ENCODE measurements around the gene GALNT9. TPM values are rescaled to one million over a fixed set of nuclear protein-coding genes. Genes with fewer than 3 reads are reported as not detected.
"Not testable (repeated sequence)": the region's sequence is repeated elsewhere in the genome, so short reads cannot be mapped to it uniquely, and the experiment has no call there.

GALNT9 gene
- total and polyA plus RNA-seq, 5 donors from 2014 or later = 0.37 to 0.69 (median 0.64) TPM; not detected in 2

DNA sequence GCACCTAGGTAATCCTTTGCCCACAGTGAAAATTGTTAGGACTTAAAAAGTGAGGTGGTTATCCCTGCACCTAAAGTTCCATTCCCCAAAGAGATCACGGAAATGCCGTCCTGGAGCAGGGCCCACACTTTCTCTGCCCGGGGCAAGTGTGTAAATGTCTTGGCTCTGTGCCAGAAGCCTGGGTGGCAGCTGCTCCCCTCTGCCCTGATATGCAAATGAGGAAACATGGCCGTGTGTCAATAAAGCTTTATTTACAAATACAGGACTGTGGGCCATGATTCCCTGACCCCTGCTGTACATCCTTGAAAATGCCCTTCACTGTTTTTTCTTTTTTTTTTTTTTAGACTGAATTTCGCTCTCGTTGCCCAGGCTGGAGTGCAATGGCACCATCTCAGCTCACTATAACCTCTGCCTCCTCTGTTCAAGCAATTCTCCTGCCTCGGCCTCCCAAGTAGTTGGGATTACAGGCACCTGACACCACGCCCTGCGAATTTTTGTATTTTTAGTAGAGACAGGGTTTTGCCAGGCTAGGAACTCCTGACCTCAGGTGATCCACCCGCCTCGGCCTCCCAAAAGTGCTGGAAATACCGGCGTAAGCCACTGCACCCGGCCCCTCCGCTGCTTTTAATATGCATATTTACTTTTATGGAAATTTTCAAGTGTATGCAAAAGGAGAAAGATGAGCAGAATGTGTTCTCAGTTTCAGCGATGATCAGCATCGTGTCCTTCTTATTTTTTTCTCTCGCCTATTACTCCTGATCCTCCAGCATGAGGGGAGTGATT lies 75.5 kb downstream of the GALNT9 start:
- H3K9me3 ChIP-seq (ENCODE audit: control insufficient read depth in 2 of 2, low read length in 2 of 2) = no peaks in the 10 kb centered on the region
- no peak for DNase-seq
- ATAC-seq (ENCODE audit: low read depth in 2 of 2) = no peak
- H3K27ac ChIP-seq (ENCODE audit: insufficient read depth, low read length, poor library complexity, severe bottlenecking) = no peak overlapping the region
- peaks cover 5% of the 10 kb centered on the region for H3K27me3 Mint-ChIP-seq
- peaks cover 0 to 5% (median 0%) of the 10 kb centered on the region in 4 donors for H3K4me1 Mint-ChIP-seq
- H3K27me3 ChIP-seq (ENCODE audit: control insufficient read depth, insufficient read depth, low read length) = no peaks in the 10 kb centered on the region
- H3K9me3 Mint-ChIP-seq = peaks cover 0 to 2% (median 0%) of the 10 kb centered on the region in 7 donors
- H3K36me3 ChIP-seq (ENCODE audit: control insufficient read depth, insufficient read depth, low read length) = no peaks in the 10 kb centered on the region
- no peak overlapping the region for H3K4me3 ChIP-seq (ENCODE audit: low read depth, low read length)
- H3K27ac Mint-ChIP-seq = peak overlapping the region in 1 of 3 donors; percentile 52
- no peaks in the 10 kb centered on the region for H3K4me1 ChIP-seq (ENCODE audit: control insufficient read depth, insufficient read depth, low read length, poor library complexity, severe bottlenecking)
- H3K36me3 Mint-ChIP-seq = no peaks in the 10 kb centered on the region
- no peak overlapping the region for H3K4me3 Mint-ChIP-seq

DNA sequence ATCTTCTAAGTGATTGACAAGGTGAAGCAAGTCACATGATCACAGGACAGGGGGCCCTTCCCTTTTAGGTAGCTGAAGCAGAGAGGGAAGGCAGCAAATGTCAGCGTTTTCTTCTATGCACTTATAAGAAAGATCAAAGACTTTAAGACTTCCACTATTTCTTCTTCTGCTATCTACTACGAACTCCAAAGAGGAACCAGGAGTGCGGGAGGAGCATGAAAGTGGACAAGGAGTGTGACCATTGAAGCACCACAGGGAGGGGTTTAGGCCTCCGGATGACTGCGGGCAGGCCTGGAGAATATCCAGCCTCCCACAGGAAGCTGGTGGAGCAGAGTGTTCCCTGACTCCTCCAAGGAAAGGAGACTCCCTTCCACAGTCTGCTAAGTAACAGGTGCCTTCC lies 76.4 kb downstream of the GALNT9 start:
- H3K27me3 Mint-ChIP-seq; H3K9me3 ChIP-seq (ENCODE audit: control insufficient read depth in 2 of 2, low read length in 2 of 2); H3K4me3 Mint-ChIP-seq; H3K9me3 Mint-ChIP-seq; H3K36me3 ChIP-seq (ENCODE audit: control insufficient read depth, insufficient read depth, low read length); H3K36me3 Mint-ChIP-seq; ATAC-seq (ENCODE audit: low read depth in 2 of 2); H3K4me1 Mint-ChIP-seq; H3K4me3 ChIP-seq (ENCODE audit: low read depth, low read length); H3K27ac ChIP-seq (ENCODE audit: insufficient read depth, low read length, poor library complexity, severe bottlenecking); H3K27me3 ChIP-seq (ENCODE audit: control insufficient read depth, insufficient read depth, low read length); DNase-seq; H3K4me1 ChIP-seq (ENCODE audit: control insufficient read depth, insufficient read depth, low read length, poor library complexity, severe bottlenecking); H3K27ac Mint-ChIP-seq: not testable (repeated sequence)

DNA sequence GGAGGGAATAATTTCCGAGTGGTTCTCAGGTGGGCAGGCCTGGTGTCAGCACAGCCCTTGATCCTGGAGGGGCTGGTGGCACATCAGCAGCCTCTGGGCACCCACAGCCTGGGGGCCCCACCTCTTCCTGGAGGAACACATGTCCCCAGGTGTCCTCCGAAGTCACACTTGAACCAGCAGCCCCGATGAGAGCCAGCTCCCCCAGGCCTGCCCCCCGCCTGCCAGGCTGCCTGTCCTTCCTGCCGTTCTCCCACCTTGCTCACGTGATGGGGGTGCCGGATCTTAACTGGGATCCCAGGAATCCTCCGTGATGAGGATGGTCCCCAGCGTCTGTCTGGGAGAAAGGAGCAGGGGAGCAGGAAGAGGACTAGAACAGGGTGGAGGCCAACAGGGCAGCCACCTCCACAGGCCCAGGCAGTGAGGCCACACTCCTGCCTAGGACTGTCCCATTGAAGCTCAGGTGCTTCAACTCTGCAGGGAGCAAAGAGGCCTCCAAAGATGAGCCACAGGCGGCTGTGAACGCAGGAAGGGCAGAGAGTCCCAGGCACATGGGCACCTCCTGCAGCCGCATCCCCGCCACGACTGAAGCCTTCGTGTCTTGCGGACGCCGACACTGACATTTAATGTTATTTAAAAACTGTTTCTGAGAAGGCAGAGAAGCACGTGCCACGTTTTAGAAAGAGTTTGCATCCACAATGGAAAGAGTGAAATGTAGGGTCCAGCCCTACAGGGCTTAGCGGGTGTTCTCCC lies 77.5 kb downstream of the GALNT9 start:
- no peak for DNase-seq
- Histone ChIP-seq H3K4me1 (ENCODE audit: control insufficient read depth, insufficient read depth, low read length, poor library complexity, severe bottlenecking) (no peaks in the 10 kb centered on the region), H3K27ac (ENCODE audit: insufficient read depth, low read length, poor library complexity, severe bottlenecking) (no peak overlapping the region), H3K27me3 (ENCODE audit: control insufficient read depth, insufficient read depth, low read length) (no peaks in the 10 kb centered on the region), H3K36me3 (ENCODE audit: control insufficient read depth, insufficient read depth, low read length) (no peaks in the 10 kb centered on the region), H3K4me3 (ENCODE audit: low read depth, low read length) (no peak overlapping the region), H3K9me3 (ENCODE audit: control insufficient read depth in 2 of 2, low read length in 2 of 2) (no peaks in the 10 kb centered on the region)
- Mint-ChIP-seq H3K9me3 (no peaks in the 10 kb centered on the region), H3K27ac (no peak overlapping the region), H3K4me1 (peaks cover 0 to 5% (median 0%) of the 10 kb centered on the region in 4 donors), H3K27me3 (no peaks in the 10 kb centered on the region), H3K36me3 (no peaks in the 10 kb centered on the region), H3K4me3 (no peak overlapping the region)
- no peak for ATAC-seq (ENCODE audit: low read depth in 2 of 2)

DNA sequence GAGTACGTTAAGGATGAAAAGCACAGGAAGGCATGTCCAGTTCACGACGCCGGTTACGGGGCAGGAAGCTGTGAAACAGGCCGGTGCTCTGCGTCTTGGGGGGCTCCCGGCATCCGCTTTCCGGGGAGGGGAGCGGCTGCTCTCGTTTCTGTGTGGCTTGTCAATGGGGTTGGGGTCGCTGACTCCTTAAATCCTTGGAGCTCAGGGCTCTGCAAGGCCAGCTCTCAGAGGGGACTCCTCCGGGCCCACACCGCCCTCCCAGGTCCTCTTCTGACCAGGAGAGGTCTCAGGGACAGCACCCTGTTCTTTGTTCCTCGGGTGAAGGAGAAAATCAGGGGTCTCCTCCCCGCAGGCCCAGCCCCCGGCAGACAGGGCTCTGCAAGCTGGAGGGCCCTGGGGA lies 78.1 kb downstream of the GALNT9 start:
- DNase-seq (no peak), ATAC-seq (ENCODE audit: low read depth in 2 of 2) (no peak)
- Histone ChIP-seq H3K27me3 (ENCODE audit: control insufficient read depth, insufficient read depth, low read length) (no peaks in the 10 kb centered on the region), H3K36me3 (ENCODE audit: control insufficient read depth, insufficient read depth, low read length) (no peaks in the 10 kb centered on the region), H3K9me3 (ENCODE audit: control insufficient read depth in 2 of 2, low read length in 2 of 2) (no peaks in the 10 kb centered on the region), H3K27ac (ENCODE audit: insufficient read depth, low read length, poor library complexity, severe bottlenecking) (no peak overlapping the region), H3K4me3 (ENCODE audit: low read depth, low read length) (no peak overlapping the region), H3K4me1 (ENCODE audit: control insufficient read depth, insufficient read depth, low read length, poor library complexity, severe bottlenecking) (no peaks in the 10 kb centered on the region)
- H3K4me1 Mint-ChIP-seq = peaks cover 0 to 5% (median 0%) of the 10 kb centered on the region in 4 donors
- no peak overlapping the region for H3K4me3 Mint-ChIP-seq
- H3K36me3 Mint-ChIP-seq = no peaks in the 10 kb centered on the region
- no peaks in the 10 kb centered on the region for H3K9me3 Mint-ChIP-seq
- H3K27ac Mint-ChIP-seq = no peak overlapping the region
- H3K27me3 Mint-ChIP-seq = no peaks in the 10 kb centered on the region

DNA sequence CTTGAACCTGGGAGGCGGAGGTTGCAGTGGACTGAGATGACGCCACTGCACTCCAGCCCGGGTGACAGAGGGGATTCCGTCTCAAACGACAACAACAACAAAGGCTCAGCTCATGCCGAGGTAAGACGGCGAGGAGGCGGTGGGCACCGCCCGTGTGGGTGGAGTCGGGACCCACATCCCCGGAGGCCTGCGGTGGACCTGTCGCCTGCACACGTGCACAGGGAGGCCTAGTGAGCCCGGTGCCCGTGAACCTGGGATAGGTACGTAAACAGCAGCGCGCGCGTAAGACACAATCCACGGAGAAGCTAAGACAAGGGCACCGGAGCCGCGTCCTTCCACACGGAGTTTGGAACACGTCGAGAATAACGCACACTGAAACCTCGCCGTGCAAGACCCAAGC lies 78.7 kb downstream of the GALNT9 start:
- ATAC-seq (ENCODE audit: low read depth in 2 of 2) (no peak), DNase-seq (no peak)
- Mint-ChIP-seq H3K4me3 (no peak overlapping the region), H3K27ac (no peak overlapping the region), H3K4me1 (peaks cover 0 to 4% (median 0%) of the 10 kb centered on the region in 4 donors), H3K9me3 (no peaks in the 10 kb centered on the region), H3K36me3 (no peaks in the 10 kb centered on the region), H3K27me3 (no peaks in the 10 kb centered on the region)
- Histone ChIP-seq H3K4me1 (ENCODE audit: control insufficient read depth, insufficient read depth, low read length, poor library complexity, severe bottlenecking) (no peaks in the 10 kb centered on the region), H3K4me3 (ENCODE audit: low read depth, low read length) (no peak overlapping the region), H3K36me3 (ENCODE audit: control insufficient read depth, insufficient read depth, low read length) (no peaks in the 10 kb centered on the region), H3K27ac (ENCODE audit: insufficient read depth, low read length, poor library complexity, severe bottlenecking) (no peak overlapping the region), H3K27me3 (ENCODE audit: control insufficient read depth, insufficient read depth, low read length) (no peaks in the 10 kb centered on the region), H3K9me3 (ENCODE audit: control insufficient read depth in 2 of 2, low read length in 2 of 2) (no peaks in the 10 kb centered on the region)

GRCh38 chr12:132249689-132250478 lies 79.5 kb downstream of the GALNT9 start:
- Histone ChIP-seq H3K27me3 (ENCODE audit: control insufficient read depth, insufficient read depth, low read length) (no peaks in the 10 kb centered on the region), H3K4me1 (ENCODE audit: control insufficient read depth, insufficient read depth, low read length, poor library complexity, severe bottlenecking) (no peaks in the 10 kb centered on the region), H3K4me3 (ENCODE audit: low read depth, low read length) (no peak overlapping the region), H3K36me3 (ENCODE audit: control insufficient read depth, insufficient read depth, low read length) (no peaks in the 10 kb centered on the region), H3K27ac (ENCODE audit: insufficient read depth, low read length, poor library complexity, severe bottlenecking) (no peak overlapping the region), H3K9me3 (ENCODE audit: control insufficient read depth in 2 of 2, low read length in 2 of 2) (no peaks in the 10 kb centered on the region)
- no peak overlapping the region for H3K27ac Mint-ChIP-seq
- no peaks in the 10 kb centered on the region for H3K4me1 Mint-ChIP-seq
- H3K36me3 Mint-ChIP-seq = no peaks in the 10 kb centered on the region
- H3K4me3 Mint-ChIP-seq = no peak overlapping the region
- H3K9me3 Mint-ChIP-seq = no peaks in the 10 kb centered on the region
- DNase-seq = no peak
- ATAC-seq (ENCODE audit: low read depth in 2 of 2) = no peak
- no peaks in the 10 kb centered on the region for H3K27me3 Mint-ChIP-seq

- no peak overlapping the region for H3K27ac ChIP-seq (ENCODE audit: insufficient read depth, low read length, poor library complexity, severe bottlenecking)
- H3K4me3 Mint-ChIP-seq = no peak overlapping the region
- H3K36me3 ChIP-seq (ENCODE audit: control insufficient read depth, insufficient read depth, low read length) = no peaks in the 10 kb centered on the region
- no peak for ATAC-seq (ENCODE audit: low read depth in 2 of 2)
- no peaks in the 10 kb centered on the region for H3K36me3 Mint-ChIP-seq
- peaks cover 0 to 2% (median under 1%) of the 10 kb centered on the region in 4 donors for H3K4me1 Mint-ChIP-seq
- H3K27me3 ChIP-seq (ENCODE audit: control insufficient read depth, insufficient read depth, low read length) = no peaks in the 10 kb centered on the region
- peak overlapping the region in 1 of 3 donors; percentile 32 for H3K27ac Mint-ChIP-seq
- no peaks in the 10 kb centered on the region for H3K4me1 ChIP-seq (ENCODE audit: control insufficient read depth, insufficient read depth, low read length, poor library complexity, severe bottlenecking)
- no peaks in the 10 kb centered on the region for H3K27me3 Mint-ChIP-seq
- H3K9me3 ChIP-seq (ENCODE audit: control insufficient read depth in 2 of 2, low read length in 2 of 2) = no peaks in the 10 kb centered on the region
- H3K4me3 ChIP-seq (ENCODE audit: low read depth, low read length) = no peak overlapping the region
- no peak for DNase-seq
- H3K9me3 Mint-ChIP-seq = no peaks in the 10 kb centered on the region
These were observed 80.8 kb downstream of the GALNT9 start for GRCh38 chr12:132248453-132249167.
